Coronary artery (tissue), 2 donors: ENCODE data around the gene RAB3IP.
"Not testable (repeated sequence)": the region's sequence is repeated elsewhere in the genome, so short reads cannot be mapped to it uniquely, and the experiment has no call there.

Experiments
- DNase-seq: peaks from one replicate; pipeline ENCODE4 v3.0.0-alpha.2; 2017; ENCODE audit warnings: low spot score
- H3K27ac ChIP-seq, 2 donors: fragments of 200-600 bp; sonication (generic); one replicate each; pipeline ENCODE4 v1.5.1; 2016 to 2019
- H3K4me3 ChIP-seq: fragments of 200-600 bp; sonication (generic); 2 replicates; pipeline ENCODE4 v1.5.1; 2016; ENCODE audit warnings: mild to moderate bottlenecking, moderate library complexity
- TF ChIP-seq, protein P1 (sequence below): fragments of 200-600 bp; sonication (generic); IDR thresholded peaks from one replicate; pipeline ENCODE4 v1.5.1; 2019; ENCODE audit warnings: antibody characterized with exemption

The RAB3IP gene

DNA sequence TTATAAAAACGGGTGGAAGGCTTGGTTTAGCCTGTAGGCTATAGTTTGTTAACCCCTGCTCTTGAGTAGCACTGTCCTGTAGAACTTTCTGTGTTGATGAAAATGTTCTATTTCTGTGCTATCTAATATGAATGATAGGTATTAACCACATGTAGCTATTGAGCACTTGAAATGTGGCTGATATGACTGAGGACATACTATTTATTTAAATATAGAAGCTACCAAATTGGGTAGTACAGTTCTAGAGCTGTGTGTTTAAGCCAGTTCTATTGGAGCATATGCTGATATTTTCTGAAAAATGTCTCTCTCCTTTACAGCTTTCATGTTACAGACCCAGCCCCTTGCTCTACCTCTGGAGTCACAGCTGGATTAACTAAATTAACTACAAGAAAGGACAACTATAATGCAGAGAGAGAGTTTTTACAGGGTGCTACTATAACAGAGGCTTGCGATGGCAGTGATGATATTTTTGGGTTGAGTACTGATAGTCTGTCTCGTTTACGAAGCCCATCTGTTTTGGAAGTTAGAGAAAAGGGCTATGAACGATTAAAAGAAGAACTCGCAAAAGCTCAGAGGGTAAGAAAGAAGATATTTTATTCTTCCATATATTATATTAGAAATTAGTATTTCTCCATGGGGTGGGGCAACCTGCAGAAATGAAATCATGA, 17.6 kb downstream of the RAB3IP start:
- no peak overlapping the region for H3K27ac ChIP-seq
- no peak overlapping the region for H3K4me3 ChIP-seq
- TF ChIP-seq, protein P1, sequence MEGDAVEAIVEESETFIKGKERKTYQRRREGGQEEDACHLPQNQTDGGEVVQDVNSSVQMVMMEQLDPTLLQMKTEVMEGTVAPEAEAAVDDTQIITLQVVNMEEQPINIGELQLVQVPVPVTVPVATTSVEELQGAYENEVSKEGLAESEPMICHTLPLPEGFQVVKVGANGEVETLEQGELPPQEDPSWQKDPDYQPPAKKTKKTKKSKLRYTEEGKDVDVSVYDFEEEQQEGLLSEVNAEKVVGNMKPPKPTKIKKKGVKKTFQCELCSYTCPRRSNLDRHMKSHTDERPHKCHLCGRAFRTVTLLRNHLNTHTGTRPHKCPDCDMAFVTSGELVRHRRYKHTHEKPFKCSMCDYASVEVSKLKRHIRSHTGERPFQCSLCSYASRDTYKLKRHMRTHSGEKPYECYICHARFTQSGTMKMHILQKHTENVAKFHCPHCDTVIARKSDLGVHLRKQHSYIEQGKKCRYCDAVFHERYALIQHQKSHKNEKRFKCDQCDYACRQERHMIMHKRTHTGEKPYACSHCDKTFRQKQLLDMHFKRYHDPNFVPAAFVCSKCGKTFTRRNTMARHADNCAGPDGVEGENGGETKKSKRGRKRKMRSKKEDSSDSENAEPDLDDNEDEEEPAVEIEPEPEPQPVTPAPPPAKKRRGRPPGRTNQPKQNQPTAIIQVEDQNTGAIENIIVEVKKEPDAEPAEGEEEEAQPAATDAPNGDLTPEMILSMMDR = no peak
- no peak for DNase-seq

DNA sequence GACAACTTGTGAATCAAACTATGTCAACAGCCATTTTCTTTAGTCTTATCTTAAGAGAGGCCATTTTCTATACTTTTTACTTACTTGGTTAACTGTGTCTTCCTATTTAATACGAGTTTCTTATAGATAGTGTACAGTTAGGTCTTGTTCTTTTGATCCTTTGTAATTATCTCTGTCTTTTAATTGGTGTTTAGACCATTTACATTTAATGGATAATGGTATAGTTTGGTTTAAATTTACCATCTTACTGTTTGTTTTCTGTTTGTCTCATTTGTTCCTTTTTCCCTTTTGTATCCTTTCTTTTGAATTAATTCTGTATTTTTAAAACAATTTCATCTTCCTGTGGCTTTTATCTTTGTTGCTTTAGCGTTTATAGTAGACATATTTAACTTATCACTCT, 19.4 kb downstream of the RAB3IP start:
- no peak overlapping the region for H3K4me3 ChIP-seq
- TF ChIP-seq, protein P1 = no peak
- DNase-seq = no peak
- no peak overlapping the region for H3K27ac ChIP-seq

DNA sequence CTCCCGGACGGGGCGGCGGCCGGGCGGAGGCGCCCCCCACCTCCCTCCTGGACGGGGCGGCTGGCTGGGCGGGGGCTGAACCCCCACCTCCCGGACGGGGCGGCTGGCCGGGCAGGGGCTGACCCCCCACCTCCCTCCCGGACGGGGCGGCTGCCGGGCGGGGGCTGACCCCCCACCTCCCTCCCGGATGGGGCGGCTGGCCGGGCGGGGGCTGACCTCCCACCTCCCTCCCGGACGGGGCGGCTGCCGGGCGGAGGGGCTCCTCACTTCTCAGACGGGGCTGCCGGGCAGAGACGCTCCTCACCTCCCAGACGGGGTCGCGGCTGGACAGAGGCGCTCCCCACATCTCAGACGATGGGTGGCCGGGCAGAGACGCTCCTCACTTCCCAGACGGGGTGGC, 20.9 kb downstream of the RAB3IP start:
- DNase-seq, H3K27ac ChIP-seq, H3K4me3 ChIP-seq: not testable (repeated sequence)

DNA sequence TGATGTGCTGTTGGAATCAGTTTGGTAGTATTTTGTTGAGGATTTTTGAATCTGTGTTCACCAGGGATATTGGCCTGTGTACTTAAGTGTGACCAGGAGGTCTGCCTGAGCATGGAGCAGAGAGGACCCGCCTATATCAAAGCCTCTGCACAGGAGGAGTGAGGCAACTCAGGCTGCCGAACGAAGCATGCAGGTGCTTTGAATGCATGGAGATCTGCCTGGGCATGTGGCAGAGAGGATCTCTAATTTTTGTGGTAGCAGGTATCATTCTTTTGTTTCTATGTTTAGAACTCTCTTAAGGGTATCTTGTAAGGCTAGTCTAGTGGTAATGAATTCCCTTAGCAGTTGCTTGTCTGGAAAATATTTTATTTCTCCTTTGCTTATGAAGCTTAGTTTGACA, 26.9 kb downstream of the RAB3IP start:
- TF ChIP-seq, protein P1 = no peak
- Histone ChIP-seq H3K4me3 (no peak overlapping the region), H3K27ac (no peak overlapping the region)
- DNase-seq = no peak

DNA sequence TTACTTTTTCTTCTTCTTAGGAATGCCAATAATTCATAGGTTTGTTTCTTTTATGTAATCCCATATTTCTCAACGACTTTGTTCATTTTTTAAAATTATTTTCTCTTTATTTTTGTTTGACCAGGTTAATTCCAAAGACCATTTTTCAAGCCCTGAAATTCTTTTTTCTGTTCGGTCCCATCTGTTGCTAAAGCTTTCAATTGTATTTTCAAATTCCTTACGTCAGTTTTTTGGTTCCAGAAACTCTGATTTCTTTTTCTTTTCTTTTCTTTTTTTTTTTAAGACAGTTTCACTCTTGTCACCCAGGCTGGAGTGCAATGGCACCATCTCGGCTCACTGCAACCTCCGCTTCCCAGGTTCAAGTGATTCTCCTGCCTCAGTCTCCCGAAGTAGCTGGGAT, 27.6 kb downstream of the RAB3IP start:
- Histone ChIP-seq H3K27ac (no peak overlapping the region), H3K4me3 (no peak overlapping the region)
- no peak for DNase-seq
- TF ChIP-seq, protein P1 = no peak

DNA sequence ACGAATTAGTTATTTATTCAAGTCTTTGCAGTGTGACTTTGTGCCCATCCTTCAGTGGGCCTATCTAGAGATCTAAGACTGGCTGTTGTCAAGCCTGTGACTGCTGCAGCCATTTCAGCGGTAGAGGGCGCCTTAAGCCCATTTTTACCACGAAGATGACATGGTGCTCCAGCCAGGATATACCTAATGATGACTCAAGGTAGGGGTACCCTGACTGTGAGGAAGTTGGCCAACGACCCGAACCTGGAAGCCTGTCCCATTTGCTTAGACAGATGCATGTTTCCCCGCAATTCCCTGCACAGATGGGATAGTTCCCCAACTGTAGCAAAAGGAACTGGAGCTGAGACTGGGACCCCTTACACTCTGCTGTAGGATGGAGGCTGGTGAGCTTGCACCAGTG, 41.3 kb downstream of the RAB3IP start:
- TF ChIP-seq, protein P1 = no peak
- H3K4me3 ChIP-seq = no peak overlapping the region
- H3K27ac ChIP-seq = no peak overlapping the region
- no peak for DNase-seq

DNA sequence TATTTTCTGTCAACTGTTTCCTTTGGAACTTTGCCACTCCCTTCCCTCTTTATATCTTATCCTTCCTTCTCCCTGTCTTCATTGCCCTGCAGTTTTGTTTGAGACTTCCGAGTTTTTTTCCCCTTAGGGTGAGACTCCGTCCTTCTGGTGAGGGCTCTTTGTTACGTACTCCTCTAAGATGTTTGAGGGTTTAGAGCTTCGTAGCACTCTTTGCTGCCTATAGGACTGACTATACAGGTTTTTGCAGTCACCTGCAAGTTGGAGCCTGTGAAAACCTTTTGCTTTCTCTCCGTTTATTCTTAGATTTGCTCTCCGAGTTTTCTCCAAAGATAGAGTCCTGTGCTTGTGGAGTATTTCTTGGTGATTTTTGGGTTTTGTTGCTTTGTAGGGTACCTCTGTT, 44.7 kb downstream of the RAB3IP start:
- TF ChIP-seq, protein P1 = no peak
- Histone ChIP-seq H3K4me3 (no peak overlapping the region), H3K27ac (no peak overlapping the region)
- no peak for DNase-seq
